Measurements from ENCODE around the gene KIAA0513. TPM values are rescaled to one million over a fixed set of nuclear protein-coding genes. Genes with fewer than 3 reads are reported as not detected.

KIAA0513 gene
- total and polyA plus RNA-seq, 2 donors (not counting 1 experiment from before 2014, with no cell fraction given), result 1.1 to 2.1 TPM

- Histone ChIP-seq H3K9me3 (ENCODE audit: control extremely low read depth in 1 of 3, control insufficient read depth in 2 of 3, insufficient read depth in 1 of 3, low read length in 2 of 3) (peaks cover 0 to 17% (median 0%) of the 10 kb centered on the region in 3 donors), H2AFZ (ENCODE audit: insufficient read depth, low read depth, low read length, poor library complexity, severe bottlenecking) (no peak overlapping the region), H3K4me1 (ENCODE audit: control insufficient read depth in 2 of 2, insufficient read depth in 2 of 2, low read length in 2 of 2) (peaks cover 0 to 8% of the 10 kb centered on the region in 2 donors), H3K36me3 (replicated peaks in 1 of 2; ENCODE audit: control extremely low read depth in 1 of 2, control insufficient read depth in 1 of 2, extremely low read depth in 1 of 2, insufficient read depth in 2 of 2, low read length in 1 of 2) (no peaks in the 10 kb centered on the region), H3K27ac (ENCODE audit: low read length in 2 of 2) (no peak overlapping the region), H3K27me3 (replicated peaks in 1 of 4; ENCODE audit: control extremely low read depth in 1 of 4, control insufficient read depth in 3 of 4, insufficient read depth in 4 of 4, low read length in 3 of 4) (no peaks in the 10 kb centered on the region), H4K20me1 (ENCODE audit: control insufficient read depth, insufficient read depth, low read length, poor library complexity, severe bottlenecking) (no peaks in the 10 kb centered on the region), H3K4me3 (ENCODE audit: control extremely low read depth in 1 of 5, extremely low read depth in 1 of 5, insufficient read depth in 1 of 5, low read depth in 2 of 5, low read length in 4 of 5) (no peak overlapping the region), H3K4me2 (replicated peaks; ENCODE audit: low read depth, low read length, poor library complexity, severe bottlenecking) (no peak overlapping the region), H3K9ac (ENCODE audit: low read length) (no peak overlapping the region), H3K79me2 (ENCODE audit: control insufficient read depth, insufficient read depth, low read length) (no peaks in the 10 kb centered on the region)
- WGBS (ENCODE audit: insufficient coverage), result 79% methylated on average over 12 of the region's 14 CpGs
- Mint-ChIP-seq H3K4me1 (peaks cover 8% of the 10 kb centered on the region), H3K27ac (no peak overlapping the region), H3K27me3 (no peaks in the 10 kb centered on the region), H3K9me3 (ENCODE audit: insufficient read depth) (no peaks in the 10 kb centered on the region), H3K4me3 (no peak overlapping the region)
- CTCF ChIA-PET, result interaction anchor here (1.4 to 1.5 kb wide), 2 partner anchors 11 to 17 kb away, joined by 5 to 9 read pairs; no protein-coding TSS in a partner anchor
- POLR2A ChIA-PET, result no interaction called here
- no peak for TF ChIP-seq EZH2 (IDR thresholded peaks at IDR 0.05; ENCODE audit: borderline replicate concordance, insufficient read depth, low read depth, low read length, poor library complexity, severe bottlenecking)
- DNase-seq, result no peak
- intact Hi-C loops (cut with micrococcal nuclease), result no loop called here
- no peak for ATAC-seq (ENCODE audit: low read depth)
Measured at GRCh38 chr16:85113913-85114312, 86.3 kb downstream of the KIAA0513 start.

GRCh38 chr16:85114909-85115567 lies 87.4 kb downstream of the KIAA0513 start:
- peak overlapping the region; percentile 84 for H3K4me3 Mint-ChIP-seq
- ATAC-seq (ENCODE audit: low read depth) (peak; percentile 88), DNase-seq (peak; percentile 76)
- peaks cover 0 to 17% (median 0%) of the 10 kb centered on the region in 3 donors for H3K9me3 ChIP-seq (ENCODE audit: control extremely low read depth in 1 of 3, control insufficient read depth in 2 of 3, insufficient read depth in 1 of 3, low read length in 2 of 3)
- intact Hi-C loops (cut with micrococcal nuclease), result loop anchor here (1.0 to 5.0 kb wide), 2 partner anchors 104 to 1218 kb away; partner anchors contain the start of genes MLYCD and ZDHHC7
- no peaks in the 10 kb centered on the region for H3K79me2 ChIP-seq (ENCODE audit: control insufficient read depth, insufficient read depth, low read length)
- H4K20me1 ChIP-seq (ENCODE audit: control insufficient read depth, insufficient read depth, low read length, poor library complexity, severe bottlenecking), result no peaks in the 10 kb centered on the region
- peak overlapping the region; percentile 72 for H3K27ac Mint-ChIP-seq
- H3K4me2 ChIP-seq (replicated peaks; ENCODE audit: low read depth, low read length, poor library complexity, severe bottlenecking), result peak overlapping the region; percentile 76
- 8% methylated on average over 12 of the region's 20 CpGs for WGBS (ENCODE audit: insufficient coverage)
- ChIA-PET POLR2A (no interaction called here), CTCF (interaction anchor here (0.6 to 1.5 kb wide), 12 partner anchors 10 to 163 kb away, joined by 3 to 11 read pairs (median 3); no protein-coding TSS in a partner anchor)
- H3K27me3 ChIP-seq (replicated peaks in 1 of 4; ENCODE audit: control extremely low read depth in 1 of 4, control insufficient read depth in 3 of 4, insufficient read depth in 4 of 4, low read length in 3 of 4), result no peaks in the 10 kb centered on the region
- H3K36me3 ChIP-seq (replicated peaks in 1 of 2; ENCODE audit: control extremely low read depth in 1 of 2, control insufficient read depth in 1 of 2, extremely low read depth in 1 of 2, insufficient read depth in 2 of 2, low read length in 1 of 2), result no peaks in the 10 kb centered on the region
- H3K4me1 Mint-ChIP-seq, result peaks cover 8% of the 10 kb centered on the region
- TF ChIP-seq CTCF (IDR thresholded peaks at IDR 0.05) (peak; percentile 92), EZH2 (IDR thresholded peaks at IDR 0.05; ENCODE audit: borderline replicate concordance, insufficient read depth, low read depth, low read length, poor library complexity, severe bottlenecking) (no peak)
- peak overlapping the region; percentile 64 for H2AFZ ChIP-seq (ENCODE audit: insufficient read depth, low read depth, low read length, poor library complexity, severe bottlenecking)
- H3K4me3 ChIP-seq (ENCODE audit: control extremely low read depth in 1 of 5, extremely low read depth in 1 of 5, insufficient read depth in 1 of 5, low read depth in 2 of 5, low read length in 4 of 5), result peak overlapping the region in 4 of 5 experiments; percentile 25 to 49 (median 38)
- H3K27ac ChIP-seq (ENCODE audit: low read length in 2 of 2), result no peak overlapping the region
- H3K4me1 ChIP-seq (ENCODE audit: control insufficient read depth in 2 of 2, insufficient read depth in 2 of 2, low read length in 2 of 2), result peaks cover 0 to 8% of the 10 kb centered on the region in 2 donors
- no peaks in the 10 kb centered on the region for H3K9me3 Mint-ChIP-seq (ENCODE audit: insufficient read depth)
- H3K27me3 Mint-ChIP-seq, result no peaks in the 10 kb centered on the region
- peak overlapping the region; percentile 55 for H3K9ac ChIP-seq (ENCODE audit: low read length)
